HEK293T (cell line): ENCODE data around the gene LTBP1.

Source experiments
- ARNT ChIP-seq: fragments of 450-650 bp; IDR thresholded peaks from 2 replicates; pipeline ENCODE4 v1.6.1; 2017; ENCODE audit warnings: mild to moderate bottlenecking
- BHLHE40 ChIP-seq: fragments of 450-650 bp; IDR thresholded peaks from 2 replicates; pipeline ENCODE4 v1.6.1; 2016; ENCODE audit warnings: mild to moderate bottlenecking, moderate library complexity, borderline replicate concordance
- CTBP1 ChIP-seq: fragments of 450-650 bp; IDR thresholded peaks from 2 replicates; pipeline ENCODE4 v1.6.1; 2016; ENCODE audit warnings: borderline replicate concordance
- ELF4 ChIP-seq: fragments of 450-650 bp; IDR thresholded peaks from 2 replicates; pipeline ENCODE4 v1.6.1; 2017; ENCODE audit warnings: antibody characterized with exemption
- FOXA1 ChIP-seq: fragments of 450-650 bp; IDR thresholded peaks from 2 replicates; pipeline ENCODE4 v1.6.1; 2016; ENCODE audit warnings: mild to moderate bottlenecking
- FOXK2 ChIP-seq: fragments of 450-650 bp; IDR thresholded peaks from 2 replicates; pipeline ENCODE4 v1.6.1; 2016; ENCODE audit warnings: mild to moderate bottlenecking
- FOXM1 ChIP-seq: fragments of 450-650 bp; IDR thresholded peaks from 2 replicates; pipeline ENCODE4 v1.6.1; 2017; ENCODE audit warnings: mild to moderate bottlenecking, borderline replicate concordance
- HDGF ChIP-seq: fragments of 450-650 bp; IDR thresholded peaks from 2 replicates; pipeline ENCODE4 v1.6.1; 2017; ENCODE audit warnings: antibody characterized with exemption, borderline replicate concordance
- L3MBTL2 ChIP-seq: fragments of 450-650 bp; conservative IDR thresholded peaks from 2 replicates; pipeline ENCODE4 v1.6.1; 2016; ENCODE audit warnings: mild to moderate bottlenecking
- LEF1 ChIP-seq: fragments of 450-650 bp; IDR thresholded peaks from 2 replicates; pipeline ENCODE4 v1.6.1; 2017; ENCODE audit warnings: mild to moderate bottlenecking, borderline replicate concordance
- SP1 ChIP-seq: fragments of 450-650 bp; IDR thresholded peaks from 2 replicates; pipeline ENCODE4 v1.6.1; 2017
- SUZ12 ChIP-seq: fragments of 450-650 bp; IDR thresholded peaks from 2 replicates; pipeline ENCODE4 v1.6.1; 2016; ENCODE audit warnings: mild to moderate bottlenecking
- TARDBP ChIP-seq: fragments of 450-650 bp; IDR thresholded peaks from 2 replicates; pipeline ENCODE4 v1.6.1; 2016
- ZNF384 ChIP-seq: fragments of 450-650 bp; IDR thresholded peaks from 2 replicates; pipeline ENCODE4 v1.6.1; 2016

- no peak for TF ChIP-seq SP1
- TF ChIP-seq TARDBP, result no peak
- TF ChIP-seq BHLHE40, result no peak
- TF ChIP-seq L3MBTL2, result no peak
- TF ChIP-seq ELF4, result no peak
- no peak for TF ChIP-seq ZNF384
- TF ChIP-seq HDGF, result no peak
- no peak for TF ChIP-seq LEF1
- TF ChIP-seq FOXM1, result no peak
- no peak for TF ChIP-seq SUZ12
- no peak for TF ChIP-seq FOXA1
- TF ChIP-seq FOXK2, result no peak
- TF ChIP-seq CTBP1, result no peak
- no peak for TF ChIP-seq ARNT
Measured at GRCh38 chr2:33000986-33001385, 54.2 kb downstream of the LTBP1 start.
